Neutrophil (primary cell): ENCODE data around the gene PCSK6.
"Not testable (repeated sequence)": the region's sequence is repeated elsewhere in the genome, so short reads cannot be mapped to it uniquely, and the experiment has no call there.

ENCODE experiments used
- H3K27ac ChIP-seq: fragments of 200-600 bp; sonication (generic); 2 replicates; pipeline ENCODE4 v1.5.1; 2016; ENCODE audit warnings: mild to moderate bottlenecking, moderate library complexity
- H3K27me3 ChIP-seq: fragments of 200-600 bp; sonication (generic); 2 replicates; pipeline ENCODE4 v1.6.0; 2016; ENCODE audit warnings: mild to moderate bottlenecking
- H3K36me3 ChIP-seq: fragments of 200-600 bp; sonication (generic); 2 replicates; pipeline ENCODE4 v1.5.1; 2017
- H3K4me1 ChIP-seq, 2 experiments: fragments of 200-600 bp in 1 of 2; sonication (generic) in 1 of 2; 1 replicate in 1 of 2; 2 replicates in 1 of 2; pipeline versions ENCODE4 v1.5.1 to v1.6.1; 2013 to 2016; ENCODE audit warnings: low read depth in 1 of 2, low read length in 1 of 2, mild to moderate bottlenecking in 1 of 2, moderate library complexity in 1 of 2; ENCODE audit not compliant: control insufficient read depth in 1 of 2, insufficient read depth in 1 of 2
- H3K4me3 ChIP-seq, 2 experiments: fragments of 200-600 bp in 1 of 2; sonication (generic) in 1 of 2; 1 replicate in 1 of 2; 2 replicates in 1 of 2; pipeline ENCODE4 v1.5.1; 2013 to 2016; ENCODE audit warnings: low read depth in 1 of 2, low read length in 1 of 2, mild to moderate bottlenecking in 1 of 2, moderate library complexity in 1 of 2
- H3K9me3 ChIP-seq: fragments of 200-600 bp; sonication (generic); 2 replicates; pipeline ENCODE4 v1.5.1; 2016
- CTCF ChIP-seq: fragments of 200-600 bp; sonication (generic); IDR thresholded peaks from 2 replicates; pipeline ENCODE4 v1.5.1; 2016; ENCODE audit warnings: antibody characterized with exemption

The PCSK6 gene

GRCh38 chr15:101378879-101379278 is 110.6 kb downstream of the PCSK6 start:
- no peaks in the 10 kb centered on the region for H3K36me3 ChIP-seq
- no peaks in the 10 kb centered on the region for H3K4me1 ChIP-seq
- no peak overlapping the region for H3K4me3 ChIP-seq
- peaks cover 16% of the 10 kb centered on the region for H3K27me3 ChIP-seq
- TF ChIP-seq CTCF, result no peak
- H3K27ac ChIP-seq, result no peak overlapping the region
- H3K9me3 ChIP-seq, result no peaks in the 10 kb centered on the region

- Histone ChIP-seq H3K27ac (no peak overlapping the region), H3K27me3 (peaks cover 22% of the 10 kb centered on the region), H3K9me3 (no peaks in the 10 kb centered on the region), H3K4me1 (no peaks in the 10 kb centered on the region), H3K4me3 (no peak overlapping the region), H3K36me3 (no peaks in the 10 kb centered on the region)
- no peak for TF ChIP-seq CTCF
Observed at GRCh38 chr15:101378171-101378755, 111.2 kb downstream of the PCSK6 start.

- Histone ChIP-seq H3K27me3 (peaks cover 37% of the 10 kb centered on the region), H3K36me3 (no peaks in the 10 kb centered on the region), H3K4me1 (no peaks in the 10 kb centered on the region), H3K4me3 (no peak overlapping the region), H3K9me3 (no peaks in the 10 kb centered on the region), H3K27ac (no peak overlapping the region)
- TF ChIP-seq CTCF, result no peak
Observed at GRCh38 chr15:101376615-101377395, 112.7 kb downstream of the PCSK6 start.

GRCh38 chr15:101375006-101375405 is 114.5 kb downstream of the PCSK6 start:
- H3K27me3 ChIP-seq, result peaks cover 42% of the 10 kb centered on the region
- H3K4me1 ChIP-seq, result not testable (repeated sequence)

GRCh38 chr15:101374326-101374725 is 115.2 kb downstream of the PCSK6 start:
- no peak for TF ChIP-seq CTCF
- Histone ChIP-seq H3K9me3 (no peaks in the 10 kb centered on the region), H3K4me1 (no peaks in the 10 kb centered on the region), H3K4me3 (no peak overlapping the region), H3K36me3 (no peaks in the 10 kb centered on the region), H3K27ac (no peak overlapping the region), H3K27me3 (peaks cover 42% of the 10 kb centered on the region)

More at GRCh38 chr15:101375006-101375405, 114.5 kb downstream of the PCSK6 start:
- H3K27ac ChIP-seq, H3K9me3 ChIP-seq, H3K36me3 ChIP-seq, H3K4me3 ChIP-seq: not testable (repeated sequence)

- H3K27me3 ChIP-seq, result peaks cover 42% of the 10 kb centered on the region
- H3K27ac ChIP-seq, result no peak overlapping the region
- no peak for TF ChIP-seq CTCF
- no peaks in the 10 kb centered on the region for H3K4me1 ChIP-seq
- no peak overlapping the region for H3K4me3 ChIP-seq
- no peaks in the 10 kb centered on the region for H3K9me3 ChIP-seq
- no peaks in the 10 kb centered on the region for H3K36me3 ChIP-seq
Observed at GRCh38 chr15:101373577-101373976, 115.9 kb downstream of the PCSK6 start.
